ENCODE measurements around the gene COL28A1. TPM values are rescaled to one million over a fixed set of nuclear protein-coding genes. Genes with fewer than 3 reads are reported as not detected.
"Not testable (repeated sequence)": the region's sequence is repeated elsewhere in the genome, so short reads cannot be mapped to it uniquely, and the experiment has no call there.

The COL28A1 gene
- total RNA-seq, 1 experiment from 2014 or later = 4.4 TPM

DNA sequence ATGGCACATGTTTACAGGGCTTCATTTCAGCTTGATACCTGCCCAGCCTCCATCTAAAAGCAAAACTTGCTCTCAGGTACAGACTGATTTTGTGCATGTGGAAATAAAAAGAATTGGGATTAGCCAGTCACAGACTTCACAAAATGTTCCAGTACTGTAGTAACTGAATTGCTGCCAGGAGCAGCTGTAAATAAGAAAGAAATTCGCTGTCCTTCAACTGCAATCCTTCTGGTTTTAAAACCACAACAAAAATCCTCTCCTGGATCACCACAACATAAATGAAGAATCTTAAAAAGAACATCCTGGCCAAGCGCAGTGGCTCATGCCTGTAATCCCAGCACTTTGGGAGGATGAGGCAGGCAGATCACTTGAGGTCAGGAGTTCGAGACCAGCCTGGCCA lies 27.1 kb upstream of the COL28A1 start:
- DNase-seq (ENCODE audit: low read depth) = peak; percentile 94

DNA sequence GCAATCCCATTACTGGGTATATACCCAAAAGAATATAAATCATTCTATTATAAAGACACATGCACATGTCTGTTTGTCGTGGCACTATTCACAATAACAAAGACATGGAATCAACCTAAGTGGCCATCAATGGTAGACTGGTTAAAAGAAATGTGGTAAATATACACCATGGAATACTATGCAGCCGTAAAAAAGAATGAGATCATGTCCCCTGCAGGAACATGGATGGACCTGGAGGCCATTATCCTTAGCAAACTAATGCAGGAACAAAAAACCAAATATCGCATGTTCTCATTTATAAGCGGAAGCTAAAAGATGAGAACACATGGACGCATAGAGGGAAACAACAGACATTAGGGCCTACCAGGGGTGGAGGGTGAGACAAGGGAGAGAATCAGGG lies 25.9 kb upstream of the COL28A1 start:
- not testable (repeated sequence) for DNase-seq (ENCODE audit: low read depth)

DNA sequence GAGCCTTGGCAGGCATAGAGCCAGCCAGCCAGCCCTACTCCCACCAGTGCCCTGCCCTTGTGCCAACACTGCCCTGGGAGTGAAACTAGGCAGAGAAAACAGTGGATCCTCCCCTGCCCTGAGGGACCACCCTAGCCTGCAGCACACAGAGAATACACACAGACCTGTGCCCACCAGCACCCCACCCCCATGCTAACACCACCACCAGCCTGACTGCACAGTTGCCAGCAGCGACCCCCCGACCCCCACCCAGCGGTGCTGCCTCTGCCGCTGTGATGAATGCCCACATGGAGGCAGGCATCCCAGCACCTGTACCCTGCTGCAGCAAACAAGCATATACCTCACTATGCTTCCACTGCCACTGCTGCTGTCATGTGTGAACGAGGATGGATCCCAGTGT lies 21.6 kb upstream of the COL28A1 start:
- no peak for DNase-seq (ENCODE audit: low read depth)

- no peak for DNase-seq (ENCODE audit: low read depth)
Observed at GRCh38 chr7:7556852-7557251, 21.2 kb upstream of the COL28A1 start.

- DNase-seq (ENCODE audit: low read depth) = peak; percentile 91
Observed at GRCh38 chr7:7554649-7555575, 19.2 kb upstream of the COL28A1 start.

GRCh38 chr7:7554021-7554432 lies 18.4 kb upstream of the COL28A1 start:
- peak; percentile 99 for DNase-seq (ENCODE audit: low read depth)

GRCh38 chr7:7553386-7553785 lies 17.7 kb upstream of the COL28A1 start:
- DNase-seq (ENCODE audit: low read depth) = peak; percentile 76

DNA sequence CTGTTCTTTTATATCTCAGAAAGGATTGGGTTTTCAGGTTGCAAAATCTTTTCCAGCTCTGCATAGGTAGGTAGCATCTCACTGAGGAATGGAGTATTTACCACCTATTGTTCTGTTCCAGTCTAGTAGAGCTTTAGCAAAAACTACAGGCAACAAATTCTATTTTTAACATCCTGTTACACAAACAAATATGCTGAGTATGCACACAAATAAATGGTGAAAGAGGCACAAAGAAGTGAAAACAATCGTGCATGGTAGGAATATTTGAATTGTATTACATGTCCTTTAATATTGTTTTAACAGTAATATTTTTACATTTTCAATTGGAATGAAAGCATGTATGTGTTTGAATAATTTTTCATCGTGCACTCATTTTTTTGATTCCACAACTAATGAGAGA lies 16.5 kb upstream of the COL28A1 start:
- no peak for DNase-seq (ENCODE audit: low read depth)

GRCh38 chr7:7550663-7551062 lies 15.0 kb upstream of the COL28A1 start:
- DNase-seq (ENCODE audit: low read depth) = no peak

GRCh38 chr7:7548407-7548806 lies 12.7 kb upstream of the COL28A1 start:
- no peak for DNase-seq (ENCODE audit: low read depth)

GRCh38 chr7:7542251-7542835 lies 6.7 kb upstream of the COL28A1 start:
- no peak for DNase-seq (ENCODE audit: low read depth)

- DNase-seq (ENCODE audit: low read depth) = no peak
Observed at GRCh38 chr7:7539711-7540110, 4.0 kb upstream of the COL28A1 start.

GRCh38 chr7:7539152-7539551 lies 3.5 kb upstream of the COL28A1 start:
- DNase-seq (ENCODE audit: low read depth) = no peak

DNA sequence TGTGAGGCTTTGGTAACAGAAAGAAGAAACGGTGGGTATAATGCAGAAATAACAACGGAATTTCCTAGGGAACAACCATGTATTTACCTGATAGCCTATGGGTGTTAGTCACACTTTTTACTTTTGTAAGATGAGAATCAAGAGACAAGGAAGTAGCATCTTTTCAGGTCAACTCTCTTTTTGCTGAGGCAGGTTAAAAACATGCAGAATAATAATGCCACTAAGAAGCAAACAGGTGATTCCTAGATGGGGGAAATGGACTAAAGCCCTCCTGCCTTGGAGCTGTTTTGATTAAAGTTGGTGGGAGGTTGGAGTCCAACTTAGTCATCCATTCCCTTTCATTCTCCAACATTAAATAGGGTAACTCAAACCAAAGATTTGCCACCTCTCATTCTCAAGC lies 2.0 kb upstream of the COL28A1 start:
- no peak for DNase-seq (ENCODE audit: low read depth)

GRCh38 chr7:7536396-7537019 lies 835 bp upstream of the COL28A1 start:
- DNase-seq (ENCODE audit: low read depth) = no peak

DNA sequence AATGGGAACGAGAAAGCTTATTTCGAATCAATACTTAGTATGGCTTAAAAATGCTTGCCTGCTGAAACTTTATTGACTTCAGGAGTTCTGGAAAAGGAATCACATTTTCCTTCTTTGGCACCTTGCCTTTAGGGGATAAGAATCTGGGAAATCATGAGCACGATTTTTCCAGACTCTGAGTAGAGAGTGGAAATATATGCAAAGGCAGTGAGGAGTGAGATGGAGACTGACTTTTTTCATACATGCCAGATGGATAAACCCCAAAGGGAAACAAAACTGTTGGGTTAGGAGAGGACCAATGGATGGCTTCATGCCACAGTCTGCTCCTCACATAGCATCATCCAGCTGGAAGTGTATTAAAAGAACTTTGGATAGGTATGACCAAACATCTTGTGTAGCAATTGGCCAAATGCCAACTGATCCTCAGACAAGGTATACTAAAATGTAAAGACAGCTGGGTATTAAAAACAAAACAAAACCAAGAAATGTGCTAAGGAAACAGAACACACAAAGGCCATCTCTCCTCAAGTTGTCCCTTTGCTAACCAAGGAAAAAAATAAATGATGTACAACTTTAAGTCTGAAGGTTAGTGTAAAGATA lies 1.7 kb downstream of the COL28A1 start:
- no peak for DNase-seq (ENCODE audit: low read depth)

GRCh38 chr7:7529328-7529727 lies 6.3 kb downstream of the COL28A1 start:
- no peak for DNase-seq (ENCODE audit: low read depth)

DNA sequence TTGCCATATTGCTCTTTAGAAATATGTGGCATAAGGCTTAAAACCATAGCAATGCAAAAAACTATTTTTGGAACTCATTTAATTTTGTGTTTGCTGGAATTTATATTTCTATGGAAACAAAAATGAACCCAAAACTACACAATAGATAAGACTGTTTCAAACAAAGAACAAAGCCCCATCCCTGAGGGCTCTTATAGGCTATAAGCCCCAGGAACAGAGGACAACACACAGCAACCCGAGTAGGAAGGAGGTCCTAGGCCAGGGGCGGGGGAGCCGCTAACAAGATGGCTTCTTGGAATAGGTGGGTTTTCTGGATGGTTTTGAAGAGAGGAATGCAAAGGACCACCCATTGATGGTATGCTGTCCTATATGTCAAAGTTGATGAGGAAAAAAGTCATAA lies 8.6 kb downstream of the COL28A1 start:
- DNase-seq (ENCODE audit: low read depth) = no peak

GRCh38 chr7:7526006-7526405 lies 9.7 kb downstream of the COL28A1 start:
- DNase-seq (ENCODE audit: low read depth) = no peak

- peak; percentile 76 for DNase-seq (ENCODE audit: low read depth)
Observed at GRCh38 chr7:7524121-7524520, 11.6 kb downstream of the COL28A1 start.

GRCh38 chr7:7522421-7522820 lies 13.3 kb downstream of the COL28A1 start:
- DNase-seq (ENCODE audit: low read depth) = peak; percentile 86

- peak; percentile 70 for DNase-seq (ENCODE audit: low read depth)
Observed at GRCh38 chr7:7521259-7521658, 14.4 kb downstream of the COL28A1 start.
